AG08396 (cell line): ENCODE results near the gene NAA15.
"Not testable (repeated sequence)": the region's sequence is repeated elsewhere in the genome, so short reads cannot be mapped to it uniquely, and the experiment has no call there.

Experiments
- DNase-seq: peaks from one replicate; pipeline ENCODE4 v3.0.0; 2012; ENCODE audit warnings: low spot score, mixed read lengths

The NAA15 gene

DNA sequence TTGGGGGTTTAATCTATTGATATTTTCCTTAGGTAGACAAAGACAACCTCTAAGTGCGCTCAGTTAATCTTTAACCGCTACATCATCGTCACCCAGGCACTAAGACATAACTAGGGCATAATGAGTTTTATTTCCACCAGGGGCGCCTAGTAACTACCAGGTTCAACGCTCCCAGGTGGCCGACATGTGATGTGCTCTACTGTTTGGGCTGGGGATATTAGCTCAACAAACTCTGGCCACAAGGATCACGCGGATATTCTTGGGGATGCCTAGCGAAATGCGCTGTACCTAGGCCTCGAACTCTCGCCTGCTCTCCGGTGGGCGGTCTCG lies 151.7 kb downstream of the NAA15 start:
- no peak for DNase-seq

DNA sequence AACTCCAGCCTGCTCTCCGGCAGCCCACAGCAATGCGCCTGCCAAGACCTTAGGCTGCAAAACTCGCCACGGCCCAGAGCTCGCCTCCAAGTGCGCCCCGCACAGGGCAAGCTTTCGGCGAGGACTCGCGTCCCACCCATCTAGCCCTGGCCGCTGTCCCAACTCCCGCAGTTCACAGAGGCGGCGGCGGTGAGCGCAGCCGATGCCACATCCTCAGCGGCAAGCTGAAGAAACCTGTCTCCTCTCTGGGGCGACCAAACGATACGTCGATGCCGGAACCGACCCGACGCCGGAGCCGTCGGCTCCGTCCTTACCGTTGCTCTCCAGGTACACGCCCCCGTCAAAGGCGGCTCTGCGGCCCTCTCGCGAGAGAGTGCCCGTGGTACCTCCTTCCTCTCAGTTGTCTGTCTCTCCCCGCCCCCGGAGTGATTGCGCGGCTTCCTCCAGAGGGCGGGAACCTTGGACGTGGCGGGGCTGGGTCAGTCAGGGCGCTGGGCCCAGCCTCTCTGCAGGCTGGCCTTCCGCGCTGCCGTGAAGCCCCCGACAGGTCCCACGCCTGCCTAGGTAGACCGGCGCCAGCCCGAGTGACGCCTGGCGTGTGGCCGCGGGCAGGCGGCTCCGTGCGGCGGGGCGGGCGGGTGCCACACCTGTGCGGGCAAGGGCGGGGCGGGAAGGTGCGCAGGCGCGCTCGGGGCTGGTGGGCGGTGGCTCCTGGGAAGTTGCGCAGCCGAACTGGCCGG lies 152.2 kb downstream of the NAA15 start:
- DNase-seq: peak; percentile 96

DNA sequence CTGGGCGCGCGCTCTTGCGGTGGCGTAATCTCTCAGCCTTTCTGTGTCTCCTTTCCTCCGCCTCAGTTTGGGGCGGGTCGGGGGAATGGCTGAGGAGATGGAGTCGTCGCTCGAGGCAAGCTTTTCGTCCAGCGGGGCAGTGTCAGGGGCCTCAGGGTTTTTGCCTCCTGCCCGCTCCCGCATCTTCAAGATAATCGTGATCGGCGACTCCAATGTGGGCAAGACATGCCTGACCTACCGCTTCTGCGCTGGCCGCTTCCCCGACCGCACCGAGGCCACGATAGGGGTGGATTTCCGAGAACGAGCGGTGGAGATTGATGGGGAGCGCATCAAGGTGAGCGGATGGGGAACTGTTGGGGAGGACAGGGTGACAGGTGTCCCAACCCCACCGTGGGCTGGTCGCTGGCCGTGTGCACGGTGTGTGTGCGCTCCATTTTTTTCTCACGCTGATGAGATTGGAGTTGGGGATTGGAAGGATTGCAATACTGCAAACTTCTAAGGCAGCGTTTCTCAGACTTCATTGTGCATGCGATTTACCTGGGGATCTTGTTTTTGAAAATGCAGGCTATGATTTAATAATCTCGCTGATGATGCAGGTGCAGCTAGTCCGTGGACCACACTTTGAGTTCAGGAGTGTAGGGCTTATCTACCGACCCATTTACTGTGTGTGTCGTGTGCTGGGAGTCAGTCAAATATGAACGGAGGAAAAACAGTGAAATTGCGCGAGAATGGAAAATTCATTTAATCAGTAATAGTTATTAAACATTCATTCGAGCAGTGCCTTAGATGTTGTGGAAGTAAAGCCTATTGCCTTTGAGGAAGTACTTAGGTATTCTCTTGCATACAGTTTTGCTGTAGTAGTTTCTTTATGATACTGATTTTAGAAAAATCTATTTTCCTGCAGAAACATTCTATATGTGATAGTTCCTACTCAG lies 153.1 kb downstream of the NAA15 start, which contains the start of gene RAB33B:
Gene RAB33B, plus strand, starts transcription at position 11 of the 935 bp plus-strand sequence. Its CDS starts 75 bp downstream, at position 86.
- no peak for DNase-seq

DNA sequence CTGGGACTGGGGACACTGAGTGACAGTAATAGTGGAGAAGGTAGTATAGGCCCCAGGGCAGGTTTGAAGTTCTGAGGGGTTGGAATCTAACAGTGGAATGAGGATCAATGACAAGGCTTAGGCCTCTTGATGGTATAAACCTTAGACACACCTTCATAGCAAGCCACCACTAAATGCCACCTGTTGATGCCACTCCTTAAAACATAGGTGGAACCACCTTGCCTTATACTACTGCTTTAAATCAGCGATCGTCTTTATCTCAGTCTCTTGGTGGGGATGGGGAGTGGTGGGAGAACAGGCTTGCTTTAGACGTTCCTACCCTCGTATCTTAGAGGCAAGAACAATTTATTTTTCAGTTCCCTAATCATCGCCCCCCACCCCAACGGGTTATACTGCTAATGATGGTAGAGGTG lies 153.8 kb downstream of the NAA15 start:
- DNase-seq: no peak

DNA sequence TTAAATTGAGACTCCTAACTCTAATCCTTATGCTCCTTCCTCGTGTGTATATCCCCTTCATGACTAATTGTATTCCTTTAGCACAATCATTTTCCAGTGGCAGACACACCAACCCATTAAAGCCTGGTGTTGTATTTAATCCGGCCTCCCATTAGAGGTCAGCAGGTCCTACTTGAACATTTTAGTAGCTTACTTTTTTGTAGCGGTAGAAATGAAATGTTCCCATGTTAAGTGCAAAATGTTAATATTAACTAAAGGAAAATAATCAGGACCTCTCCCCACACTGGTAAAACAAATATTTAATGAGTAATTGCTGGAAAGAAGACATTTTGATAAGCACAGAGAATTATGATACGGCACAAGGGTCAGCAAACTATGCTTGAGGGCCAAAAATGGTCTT lies 156.0 kb downstream of the NAA15 start:
- DNase-seq: no peak

DNA sequence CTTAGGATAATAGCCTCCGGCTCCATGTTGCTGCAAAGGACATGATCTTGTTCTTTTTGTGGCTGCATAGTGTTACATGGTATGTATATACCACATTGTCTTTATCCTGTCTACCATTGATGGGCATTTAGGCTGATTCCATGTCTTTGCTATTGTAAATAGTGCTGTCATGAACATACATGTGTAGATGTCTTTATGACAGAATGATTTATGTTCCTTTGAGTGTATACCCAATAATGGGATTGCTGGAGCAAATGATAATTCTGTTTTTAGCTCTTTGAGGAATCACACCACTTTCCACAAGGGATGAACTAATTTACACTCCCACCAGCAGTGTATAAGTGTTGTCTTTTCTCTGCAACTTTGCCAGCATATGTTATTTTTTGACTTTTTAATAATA lies 157.2 kb downstream of the NAA15 start:
- no peak for DNase-seq

DNA sequence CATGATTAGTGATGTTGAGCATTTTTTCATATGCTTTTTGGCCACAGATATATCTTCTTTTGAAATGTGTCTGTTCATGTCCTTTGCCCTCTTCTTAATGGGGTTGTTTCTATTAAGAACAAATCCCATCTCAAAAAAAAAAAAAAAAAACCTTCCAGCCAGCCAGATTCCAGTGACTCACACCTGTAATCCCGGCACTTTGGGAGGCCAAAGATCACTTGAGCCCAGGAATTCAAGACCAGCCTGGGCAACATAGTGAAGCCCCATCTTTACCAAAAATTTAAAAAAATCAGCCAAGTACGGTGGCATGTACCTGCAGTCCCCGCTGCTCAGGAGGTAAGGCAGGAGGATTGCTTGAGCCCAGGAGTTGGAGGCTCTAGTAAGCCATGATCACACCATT lies 157.7 kb downstream of the NAA15 start:
- no peak for DNase-seq

DNA sequence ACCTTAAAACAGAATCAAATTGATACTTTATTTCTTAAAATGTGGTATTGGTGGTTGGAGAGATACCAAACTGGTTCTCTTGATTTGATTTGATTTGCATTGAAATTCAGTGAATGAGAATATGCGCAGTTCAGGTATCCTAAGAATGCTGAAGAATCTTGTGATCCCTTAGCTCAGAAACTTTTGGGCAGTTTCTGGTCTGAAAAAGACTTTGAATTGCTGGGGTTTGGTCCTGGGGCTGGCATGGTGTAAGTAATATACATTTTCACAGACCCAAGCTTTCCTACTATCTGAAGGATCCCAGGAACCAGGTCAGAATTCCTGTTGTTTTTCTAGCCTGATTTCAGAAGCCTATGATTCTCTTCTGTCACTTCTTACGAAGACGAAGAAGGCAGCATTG lies 159.3 kb downstream of the NAA15 start:
- DNase-seq: no peak

DNA sequence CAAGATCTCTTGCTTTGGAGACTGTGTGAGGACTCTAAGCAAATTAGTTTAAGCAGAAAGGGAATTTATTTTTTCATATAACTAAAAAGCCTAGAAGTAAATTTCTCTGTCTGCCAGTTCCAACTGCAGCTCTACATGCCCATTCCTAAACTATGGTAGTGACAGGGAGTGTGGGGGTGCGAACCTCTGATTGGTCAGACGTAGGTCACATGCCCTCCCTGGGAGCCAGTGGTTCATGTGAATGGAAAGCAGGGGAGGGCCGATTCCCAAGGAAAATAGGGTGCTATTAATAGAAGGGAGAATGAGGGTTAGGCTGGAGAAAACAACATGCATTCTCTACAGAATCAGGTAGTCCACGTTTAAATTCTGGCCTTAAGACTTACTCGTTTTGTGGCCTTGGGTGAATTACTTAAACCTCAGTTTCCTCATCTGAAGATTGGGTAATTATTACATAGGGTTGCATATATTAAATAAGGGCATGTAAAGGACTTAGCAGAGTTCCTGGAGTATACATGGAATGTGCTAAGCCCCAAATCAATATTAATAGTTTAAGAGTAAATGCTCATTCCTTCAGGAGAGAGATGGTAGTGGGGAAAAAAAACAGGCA lies 159.8 kb downstream of the NAA15 start:
- no peak for DNase-seq

DNA sequence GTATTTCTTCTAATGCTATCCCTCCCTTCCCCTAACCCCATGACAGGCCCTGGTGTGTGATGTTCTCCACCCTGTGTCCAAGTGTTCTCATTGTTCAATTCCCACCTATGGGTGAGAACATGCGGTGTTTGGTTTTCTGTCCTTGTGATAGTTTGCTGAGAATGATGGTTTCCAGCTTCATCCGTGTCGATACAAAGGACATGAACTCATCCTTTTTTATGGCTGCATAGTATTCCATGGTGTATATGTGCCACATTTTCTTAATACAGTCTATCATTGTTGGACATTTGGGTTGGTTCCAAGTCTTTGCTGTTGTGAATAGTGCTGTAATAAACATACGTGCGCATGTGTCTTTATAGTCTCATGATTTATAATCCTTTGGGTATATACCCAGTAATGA lies 163.2 kb downstream of the NAA15 start:
- DNase-seq: not testable (repeated sequence)

DNA sequence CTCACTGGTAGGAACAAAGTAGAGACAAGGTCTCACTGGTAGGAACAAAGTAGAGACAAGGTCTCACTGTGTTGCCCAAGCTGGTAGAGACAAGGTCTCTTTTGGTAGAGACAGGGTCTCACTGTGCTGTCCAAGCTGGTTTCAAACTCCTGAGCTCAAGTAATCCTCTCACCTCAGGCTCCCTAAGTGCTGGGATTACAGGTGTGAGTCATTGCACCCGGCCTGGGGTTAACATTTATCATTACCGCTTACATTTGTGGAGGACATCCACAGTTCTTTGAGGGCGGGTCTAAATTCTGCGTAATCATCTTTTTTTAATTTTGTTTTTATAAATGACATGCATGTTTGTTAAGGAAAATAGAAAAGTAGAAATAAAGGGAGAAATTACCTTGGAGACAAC lies 164.6 kb downstream of the NAA15 start:
- no peak for DNase-seq

DNA sequence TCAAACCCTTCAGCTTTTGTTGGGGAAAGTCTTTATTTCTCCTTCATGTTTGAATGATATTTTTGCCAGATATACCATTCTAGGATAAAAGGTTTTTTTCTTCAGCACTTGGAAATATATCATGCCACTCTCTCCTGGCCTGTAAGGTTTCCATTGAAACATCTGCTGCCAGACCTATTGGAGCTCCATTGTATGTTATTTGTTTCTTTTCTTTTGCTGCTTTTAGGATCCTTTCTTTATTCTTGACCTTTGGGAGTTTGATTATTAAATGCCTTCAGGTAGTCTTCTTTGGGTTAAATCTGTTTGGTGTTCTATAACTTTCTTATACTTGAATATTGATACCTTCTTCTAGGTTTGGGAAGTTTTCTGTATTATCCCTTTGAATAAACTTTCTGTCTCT lies 167.5 kb downstream of the NAA15 start:
- not testable (repeated sequence) for DNase-seq

DNA sequence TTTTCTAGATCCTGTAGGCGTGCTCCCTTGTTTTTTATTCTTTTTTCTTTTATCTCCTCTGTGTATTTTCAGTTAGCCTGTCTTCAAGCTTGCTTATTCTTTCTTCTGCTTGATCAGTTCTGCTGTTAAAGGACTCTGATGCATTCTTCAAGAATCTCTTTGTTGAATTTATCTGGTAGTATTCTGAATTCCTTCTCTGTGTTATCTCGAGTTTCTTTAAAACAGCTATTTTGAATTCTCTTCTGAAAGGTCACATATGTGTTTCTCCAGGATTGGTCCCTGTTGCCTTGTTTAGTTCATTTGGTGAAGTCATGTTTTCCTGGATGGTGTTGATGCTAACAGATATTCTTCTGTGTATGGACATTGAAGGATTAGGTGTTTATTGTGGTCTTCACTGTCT lies 167.9 kb downstream of the NAA15 start:
- DNase-seq: no peak
